GM19239 (cell line): ENCODE data around the gene TTC28.
"Not testable (repeated sequence)": the region's sequence is repeated elsewhere in the genome, so short reads cannot be mapped to it uniquely, and the experiment has no call there.

Experiments used
- DNase-seq: peaks from one replicate; pipeline ENCODE4 v3.0.0; 2011; ENCODE audit warnings: low spot score; ENCODE audit not compliant: insufficient read length
- FAIRE-seq: peaks from 2 replicates; lab custom pipeline; 2011; peaks lifted over from hg19 to GRCh38; lab: Jason Lieb, UNC

TTC28 gene

DNA sequence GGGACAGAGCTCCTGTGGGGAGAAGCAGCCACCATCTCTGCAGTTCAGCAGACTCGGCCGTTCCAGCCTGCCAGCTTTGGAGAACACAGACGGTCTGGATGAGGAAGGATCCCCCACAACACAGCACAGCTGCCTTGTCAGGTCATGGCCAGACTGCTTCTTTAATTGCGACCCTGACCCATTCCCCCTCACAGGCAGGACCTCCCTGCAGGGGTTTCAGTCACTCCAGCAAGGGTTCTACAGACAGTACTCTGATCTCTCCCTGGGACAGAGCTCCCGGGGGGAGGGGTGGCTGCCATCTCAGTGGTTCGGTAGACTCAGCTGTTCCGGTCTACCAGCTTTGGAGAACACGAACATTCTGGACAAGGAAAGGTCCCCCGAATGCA, 173.5 kb downstream of the TTC28 start:
- FAIRE-seq: no peak
- DNase-seq: no peak

- no peak for FAIRE-seq
- DNase-seq: no peak
Observed at GRCh38 chr22:28505416-28506149, 174.1 kb downstream of the TTC28 start.

DNA sequence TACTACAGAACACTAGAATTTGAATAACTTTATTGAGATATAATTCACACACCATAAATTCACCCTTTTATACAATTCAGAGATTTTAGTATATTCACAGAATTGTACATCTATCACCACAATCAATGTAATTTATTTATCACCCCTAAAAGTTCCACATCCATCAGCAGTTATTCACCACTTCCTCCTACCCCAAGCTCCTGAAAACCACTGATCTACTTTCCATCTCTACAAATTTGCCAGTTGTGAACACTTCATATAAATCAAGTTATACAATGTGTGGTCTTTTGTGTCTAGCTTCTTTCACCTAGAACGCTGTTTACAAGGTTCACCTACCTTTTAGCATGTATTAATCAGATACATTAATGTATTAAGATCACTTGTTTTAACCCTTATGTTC, 179.6 kb downstream of the TTC28 start:
- no peak for DNase-seq
- no peak for FAIRE-seq

DNA sequence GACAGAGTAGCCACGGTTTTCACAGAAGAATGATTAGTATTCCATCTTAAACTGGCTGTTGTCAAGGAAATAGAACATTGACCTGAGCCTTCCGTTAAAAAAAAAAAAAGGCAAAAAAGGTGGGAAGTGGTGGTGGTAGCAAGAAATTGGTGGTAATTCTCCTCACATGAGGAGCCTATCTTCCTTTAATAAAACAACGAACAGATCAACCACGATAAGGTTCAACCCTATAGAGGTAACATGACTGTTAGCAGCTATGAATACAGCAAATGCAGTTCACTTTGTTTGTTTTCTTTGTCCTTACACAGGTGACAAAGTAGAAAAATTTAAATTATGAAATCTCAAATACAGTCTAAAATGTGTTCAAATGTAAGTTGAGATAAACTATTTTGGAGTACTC, 181.6 kb downstream of the TTC28 start:
- FAIRE-seq (no peak), DNase-seq (no peak)

DNA sequence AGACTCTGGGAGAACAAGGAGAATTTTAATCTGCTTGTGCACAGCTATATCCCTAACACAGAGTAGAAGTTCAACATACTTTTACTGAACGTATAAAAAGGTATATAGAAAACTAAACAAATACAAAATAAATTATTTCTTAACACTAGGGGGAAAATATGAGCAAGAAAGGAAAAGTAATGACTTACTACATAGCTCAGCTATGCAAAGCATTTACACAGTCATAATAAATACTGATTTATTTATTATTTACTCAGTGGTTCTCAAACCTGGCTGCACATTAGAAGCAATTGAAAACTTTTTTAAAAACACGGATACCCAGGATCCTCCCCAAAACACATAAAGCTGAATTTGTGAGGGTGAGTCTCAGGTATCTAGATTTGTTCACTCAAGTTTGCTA, 182.5 kb downstream of the TTC28 start:
- DNase-seq: no peak
- FAIRE-seq: no peak

DNA sequence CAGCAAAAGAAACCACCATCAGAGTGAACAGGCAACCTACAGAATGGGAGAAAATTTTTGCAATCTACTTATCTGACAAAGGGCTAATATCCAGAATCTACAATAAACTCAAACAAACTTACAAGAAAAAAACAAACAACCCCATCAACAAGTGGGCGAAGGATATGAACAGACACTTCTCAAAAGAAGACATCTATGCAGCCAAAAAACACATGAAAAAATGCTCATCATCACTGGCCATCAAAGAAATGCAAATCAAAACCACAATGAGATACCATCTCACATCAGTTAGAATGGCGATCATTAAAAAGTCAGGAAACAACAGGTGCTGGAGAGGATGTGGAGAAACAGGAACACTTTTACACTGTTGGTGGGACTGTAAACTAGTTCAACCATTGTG, 188.4 kb downstream of the TTC28 start:
- FAIRE-seq, DNase-seq: not testable (repeated sequence)

- FAIRE-seq (no peak), DNase-seq (no peak)
Observed at GRCh38 chr22:28488825-28489224, 190.8 kb downstream of the TTC28 start.

- FAIRE-seq (no peak), DNase-seq (no peak)
Observed at GRCh38 chr22:28484662-28485061, 195.0 kb downstream of the TTC28 start.

- DNase-seq (no peak), FAIRE-seq (no peak)
Observed at GRCh38 chr22:28481725-28482124, 197.9 kb downstream of the TTC28 start.

GRCh38 chr22:28480000-28480715, 199.5 kb downstream of the TTC28 start:
- FAIRE-seq (no peak), DNase-seq (no peak)

DNA sequence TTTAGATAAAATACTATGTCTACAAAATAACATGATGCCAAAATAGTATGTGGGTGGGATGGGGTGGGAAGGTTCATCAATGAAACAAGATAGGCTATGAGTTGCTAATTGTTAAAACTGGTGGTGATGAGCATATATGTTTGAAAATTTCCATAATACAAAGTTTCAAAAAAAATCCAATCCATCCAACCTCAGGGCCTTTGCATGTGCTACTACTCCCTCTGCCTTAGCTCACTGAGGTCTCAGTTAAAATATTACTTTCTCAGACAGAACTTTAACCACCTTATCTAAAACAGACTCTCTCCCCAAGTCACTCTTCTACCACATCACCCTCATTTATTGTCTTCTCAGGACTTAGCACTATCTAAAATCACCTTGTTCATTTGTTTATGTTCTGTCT, 201.1 kb downstream of the TTC28 start:
- DNase-seq (no peak), FAIRE-seq (no peak)

DNA sequence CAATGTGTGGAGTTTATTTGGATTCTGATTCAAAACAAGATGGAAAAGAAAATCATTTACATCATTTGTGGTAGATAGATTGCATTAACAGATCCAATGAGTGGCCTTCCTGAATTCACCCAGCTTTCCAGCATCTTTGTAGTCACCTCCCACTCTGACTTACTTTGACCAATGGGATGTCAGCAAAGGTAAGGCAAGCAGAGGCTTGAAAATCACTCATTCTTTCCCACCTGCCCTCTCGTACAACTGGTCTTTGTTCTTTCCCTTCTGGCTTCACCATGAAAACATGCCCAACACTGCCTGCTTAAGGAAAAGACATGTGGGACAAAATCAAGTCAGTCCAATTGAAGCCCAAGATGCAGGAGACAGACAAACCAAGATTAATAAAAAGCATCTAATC, 202.1 kb downstream of the TTC28 start:
- DNase-seq (no peak), FAIRE-seq (no peak)

GRCh38 chr22:28474330-28474729, 205.3 kb downstream of the TTC28 start:
- DNase-seq: no peak
- FAIRE-seq: no peak

GRCh38 chr22:28473258-28473657, 206.4 kb downstream of the TTC28 start:
- FAIRE-seq (no peak), DNase-seq (no peak)

DNA sequence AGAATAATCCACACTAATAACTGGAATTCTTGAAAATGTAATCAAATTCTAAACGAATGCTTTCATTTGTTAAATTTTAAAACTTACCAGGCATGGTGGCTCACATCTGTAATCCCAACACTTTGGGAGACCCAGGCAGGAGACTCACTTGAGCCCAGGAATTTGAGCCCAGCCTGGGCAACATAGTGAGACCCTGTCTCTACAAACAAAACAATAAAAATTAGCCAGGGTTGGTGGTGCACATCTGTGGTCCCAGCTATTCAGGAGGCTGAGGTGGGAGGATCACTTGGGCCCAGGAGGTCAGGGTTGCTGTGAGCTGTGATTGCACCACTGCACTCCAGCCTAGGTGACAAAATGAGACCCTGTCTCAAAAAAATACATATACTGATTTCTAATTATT, 212.6 kb downstream of the TTC28 start:
- not testable (repeated sequence) for FAIRE-seq, DNase-seq

DNA sequence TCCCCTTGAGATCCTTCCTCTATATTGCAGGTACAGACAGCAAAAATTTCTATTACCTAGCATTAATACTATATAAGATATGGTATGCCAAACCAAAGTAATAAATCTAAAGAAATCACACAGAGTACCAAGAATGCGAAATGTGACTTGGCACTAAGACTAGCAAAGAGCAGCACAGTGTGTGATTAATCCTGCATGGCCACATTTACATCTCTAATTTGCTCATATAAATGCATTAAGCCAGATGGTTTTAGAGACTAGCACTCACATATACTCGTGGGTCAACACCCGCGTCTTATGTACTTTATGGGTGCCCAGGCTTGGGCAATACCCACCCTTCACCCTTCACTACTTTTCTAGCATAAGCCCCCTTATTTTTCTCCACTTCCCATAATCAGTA, 213.2 kb downstream of the TTC28 start:
- FAIRE-seq: no peak
- DNase-seq: no peak

- DNase-seq: no peak
- FAIRE-seq: no peak
Observed at GRCh38 chr22:28465841-28466240, 213.8 kb downstream of the TTC28 start.

DNA sequence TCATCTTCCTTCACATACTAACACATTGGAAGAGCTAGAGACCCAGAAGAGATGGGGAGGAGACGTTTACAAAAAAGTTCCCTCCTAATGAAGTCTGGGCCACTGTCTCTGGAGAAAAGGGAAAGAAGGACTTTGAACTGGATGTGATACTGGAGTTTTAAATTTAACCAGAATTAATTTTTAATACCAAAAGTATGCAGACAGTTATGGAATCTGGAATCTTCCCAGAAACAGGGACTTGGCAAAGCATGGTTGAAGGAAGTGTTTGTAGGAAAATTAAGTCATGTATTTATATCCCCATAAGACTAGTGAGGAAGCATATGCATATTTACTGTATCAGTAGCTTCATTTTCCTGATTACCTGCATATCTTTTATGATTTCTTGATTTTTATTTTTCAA, 215.5 kb downstream of the TTC28 start:
- no peak for FAIRE-seq
- no peak for DNase-seq

DNA sequence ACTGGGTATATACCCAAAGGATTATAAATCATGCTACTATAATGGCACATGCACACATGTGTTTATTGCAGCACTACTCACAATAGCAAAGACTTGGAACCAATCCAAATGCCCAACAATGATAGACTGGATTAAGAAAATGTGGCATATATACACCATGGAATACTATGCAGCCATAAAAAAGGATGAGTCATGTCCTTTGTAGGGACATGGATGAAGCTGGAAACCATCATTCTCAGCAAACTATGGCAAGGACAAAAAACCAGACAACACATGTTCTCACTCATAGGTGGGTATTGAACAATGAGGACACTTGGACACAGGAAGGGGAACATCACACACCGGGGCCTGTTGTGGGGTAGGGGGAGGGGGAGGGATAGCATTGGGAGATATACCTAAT, 216.2 kb downstream of the TTC28 start:
- DNase-seq, FAIRE-seq: not testable (repeated sequence)

DNA sequence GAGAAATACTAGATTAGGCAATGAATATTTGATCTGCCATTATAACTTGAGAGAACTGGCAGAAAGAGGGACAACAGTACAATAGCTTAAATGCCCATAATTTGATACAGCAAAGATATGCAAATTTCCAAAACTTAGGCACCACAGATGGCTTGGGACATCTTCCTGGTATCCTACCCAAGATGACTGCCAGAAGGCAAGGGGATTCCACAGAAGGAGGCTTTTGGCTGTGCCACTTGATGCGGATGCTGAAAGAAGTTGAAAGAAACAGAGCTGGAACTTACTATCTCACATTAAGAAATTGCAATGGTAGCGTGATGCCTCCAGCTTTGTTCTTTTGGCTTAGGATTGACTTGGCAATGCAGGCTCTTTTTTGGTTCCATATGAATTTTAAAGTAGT, 216.7 kb downstream of the TTC28 start:
- no peak for DNase-seq
- no peak for FAIRE-seq

- DNase-seq: no peak
- no peak for FAIRE-seq
Observed at GRCh38 chr22:28462041-28462440, 217.6 kb downstream of the TTC28 start.
